GM18951 (cell line): ENCODE results near the gene ZNF764.
"Not testable (repeated sequence)": the region's sequence is repeated elsewhere in the genome, so short reads cannot be mapped to it uniquely, and the experiment has no call there.

Source experiments
- POLR2A ChIP-seq: IDR thresholded peaks from 4 replicates; pipeline ENCODE4 v1.6.1; 2011; ENCODE audit warnings: mild to moderate bottlenecking; ENCODE audit not compliant: insufficient read length, insufficient read depth; ENCODE audit errors: extremely low read depth
- in situ Hi-C: fragments of 300-500 bp; cut with MboI; formaldehyde crosslinking; loops from one replicate; pipeline ENCODE4 v1.12.0; 2022; ENCODE audit warnings: low sequenced_read_pairs, mixed read lengths, inconsistent platforms; ENCODE audit not compliant: unreplicated experiment

The ZNF764 gene

DNA sequence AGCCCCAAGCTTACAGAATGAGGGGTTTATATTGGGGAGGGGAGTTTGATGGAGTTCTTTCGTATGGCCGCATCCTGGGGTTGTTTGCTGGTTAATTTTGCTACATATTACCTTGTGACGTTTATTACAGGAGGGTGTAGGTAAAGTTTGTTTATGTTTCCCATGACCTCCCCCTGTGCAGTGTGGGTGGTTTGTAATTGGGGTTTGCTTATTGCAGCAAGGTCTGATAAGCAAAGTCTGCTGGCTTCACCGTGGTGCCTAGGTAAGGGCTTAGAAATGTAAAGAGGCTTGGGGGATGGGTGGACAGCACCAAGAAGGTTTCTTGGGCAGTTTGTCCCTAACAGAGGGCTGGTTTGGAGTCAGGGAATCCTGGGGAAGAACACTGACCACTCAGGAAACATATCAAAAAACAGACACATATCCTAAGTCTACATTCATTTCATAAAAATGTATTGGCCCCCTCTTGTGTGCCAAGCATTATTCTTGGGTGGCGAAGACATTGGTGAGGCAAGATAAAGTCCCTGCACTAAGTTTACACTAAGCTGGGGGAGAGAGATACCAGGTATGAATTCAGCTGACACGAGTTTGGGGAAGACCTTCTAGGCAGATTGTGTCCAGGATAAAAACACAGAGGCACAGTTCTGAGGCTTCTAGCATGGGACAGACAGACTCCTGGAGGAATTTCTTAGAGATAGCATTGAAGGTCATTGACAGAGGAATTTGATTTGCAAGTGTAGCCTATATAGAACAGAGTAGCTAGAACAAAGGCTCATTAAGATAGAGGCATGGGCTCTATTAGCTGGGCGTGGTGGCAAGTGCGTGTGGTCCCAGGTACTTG, 9.5 kb downstream of the ZNF764 start:
- in situ Hi-C loops: no loop called here
- TF ChIP-seq POLR2A: no peak

- no peak for TF ChIP-seq POLR2A
- in situ Hi-C loops: no loop called here
Measured at GRCh38 chr16:30546115-30546514, 12.1 kb downstream of the ZNF764 start.

- TF ChIP-seq POLR2A: no peak
- in situ Hi-C loops: no loop called here
Measured at GRCh38 chr16:30543067-30543466, 15.1 kb downstream of the ZNF764 start.

GRCh38 chr16:30541502-30542329, 16.5 kb downstream of the ZNF764 start:
- TF ChIP-seq POLR2A: no peak
- in situ Hi-C loops: no loop called here

- in situ Hi-C loops: not testable (repeated sequence)
Measured at GRCh38 chr16:30540916-30541464, 17.2 kb downstream of the ZNF764 start.

- in situ Hi-C loops: not testable (repeated sequence)
Measured at GRCh38 chr16:30539986-30540526, 18.1 kb downstream of the ZNF764 start.

GRCh38 chr16:30539000-30539964, 18.9 kb downstream of the ZNF764 start:
- in situ Hi-C loops: no loop called here
- no peak for TF ChIP-seq POLR2A

GRCh38 chr16:30536391-30537024, 21.7 kb downstream of the ZNF764 start:
- in situ Hi-C loops: not testable (repeated sequence)

GRCh38 chr16:30535777-30536190, 22.4 kb downstream of the ZNF764 start:
- in situ Hi-C loops: no loop called here
- peak; percentile 46 for TF ChIP-seq POLR2A

DNA sequence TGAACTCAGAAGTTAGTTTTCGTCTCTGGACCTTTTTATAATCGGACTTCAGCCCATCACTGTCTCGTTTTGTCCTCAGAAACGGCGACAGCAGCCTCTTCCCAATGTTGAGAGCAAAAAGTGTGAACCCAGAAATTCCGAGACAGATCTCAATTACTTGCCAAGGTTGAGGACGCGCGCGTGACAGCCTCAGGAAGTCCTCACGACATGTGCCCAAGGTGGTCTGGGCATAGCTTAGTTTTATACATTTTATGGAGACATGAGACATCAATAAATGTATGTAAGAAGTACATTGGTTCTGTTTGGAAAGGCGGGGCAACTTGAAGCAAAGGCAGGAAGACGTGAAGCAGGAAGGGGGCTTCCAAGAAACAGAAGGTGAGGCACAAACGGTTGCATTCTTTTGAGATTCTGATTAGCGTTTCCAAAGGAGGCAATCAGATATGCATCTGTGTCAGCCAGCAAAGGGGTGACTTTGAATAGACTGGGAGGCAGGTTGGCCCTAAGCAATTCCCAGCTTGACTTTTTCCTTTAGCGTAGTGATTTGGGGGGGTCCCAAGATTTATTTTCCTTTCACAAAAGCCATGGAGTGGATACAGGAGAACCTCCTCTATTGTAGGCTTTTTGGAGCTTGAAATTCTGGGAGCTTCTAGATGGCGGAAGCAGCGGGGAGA, 22.9 kb downstream of the ZNF764 start:
- no peak for TF ChIP-seq POLR2A
- in situ Hi-C loops: no loop called here

- in situ Hi-C loops: no loop called here
- TF ChIP-seq POLR2A: peak; percentile 84
Measured at GRCh38 chr16:30534368-30535105, 23.6 kb downstream of the ZNF764 start, which contains the start of gene ZNF747. ZNF747 (minus strand) TSS chr16:30534858; CDS start chr16:30534679, 179 bp downstream.
